Kidney (tissue), 14 donors: ENCODE results near the gene IDH3A. TPM values are rescaled to one million over a fixed set of nuclear protein-coding genes. Genes with fewer than 3 reads are reported as not detected.
A peak's percentile ranks its signal among the peaks of the same experiment; 100 is the strongest.

Source experiments
- DNase-seq, 5 donors: peaks; one replicate each; pipeline ENCODE4 v3.0.0-alpha.2; 2013 to 2020
- FAIRE-seq: peaks from 2 replicates; lab custom pipeline; 2012; peaks lifted over from hg19 to GRCh38; lab: Jason Lieb, UNC
- H3K27ac ChIP-seq, 2 donors: one replicate each; pipeline ENCODE4 v1.7.0; 2013; ENCODE audit warnings: low read depth in 2 of 2, low read length in 2 of 2, inconsistent platforms in 1 of 2
- H3K27me3 ChIP-seq: one replicate; pipeline ENCODE4 v1.7.1; 2013; ENCODE audit warnings: low read length, inconsistent platforms; ENCODE audit not compliant: control insufficient read depth, insufficient read depth
- H3K36me3 ChIP-seq, 3 donors: one replicate each; pipeline versions ENCODE4 v1.7.0 to v1.7.1; 2013; ENCODE audit warnings: low read length in 3 of 3, control low read depth in 1 of 3, inconsistent platforms in 1 of 3; ENCODE audit not compliant: insufficient read depth in 3 of 3, control insufficient read depth in 2 of 3
- H3K4me1 ChIP-seq, 3 donors: one replicate each; pipeline versions ENCODE4 v1.7.0 to v1.7.1; 2013; ENCODE audit warnings: low read length in 3 of 3, inconsistent platforms in 1 of 3, low read depth in 1 of 3; ENCODE audit not compliant: control insufficient read depth in 2 of 3, insufficient read depth in 2 of 3
- H3K4me3 ChIP-seq, 3 donors: one replicate each; pipeline versions ENCODE4 v1.7.0 to v1.8.1; 2013; ENCODE audit warnings: low read length in 3 of 3, control low read depth in 1 of 3, inconsistent platforms in 1 of 3
- H3K9ac ChIP-seq, 3 donors: one replicate each; pipeline versions ENCODE4 v1.7.0 to v1.7.1; 2013; ENCODE audit warnings: low read length in 3 of 3, control low read depth in 1 of 3, inconsistent platforms in 1 of 3
- H3K9me3 ChIP-seq, 3 donors: one replicate each; pipeline versions ENCODE4 v1.7.0 to v1.7.1; 2013; ENCODE audit warnings: low read length in 3 of 3, control low read depth in 1 of 3, inconsistent platforms in 1 of 3; ENCODE audit not compliant: control insufficient read depth in 2 of 3, insufficient read depth in 1 of 3
- CTCF ChIP-seq: IDR thresholded peaks from 3 replicates; pipeline ENCODE4 v1.5.1; 2012; ENCODE audit warnings: mild to moderate bottlenecking, moderate library complexity, borderline replicate concordance; ENCODE audit not compliant: insufficient read depth; ENCODE audit errors: extremely low read depth
- intact Hi-C: fragments of 100-400 bp; cut with DNase I; formaldehyde crosslinking; loops from one replicate; pipeline ENCODE4 v1.11.1; 2022
- polyA plus RNA-seq: library from polyadenylated mRNA; stranded (reverse); fragments of 350-450 nt; fragmentation: Illumina TruSeq; extraction: RNeasy Lipid Tissue Mini Kit (QIAGEN cat#74804); gene quantifications from one replicate; pipeline ENCODE4 v1.2.3, GENCODE V29; 2014; ENCODE audit warnings: low read depth, low replicate concordance; ENCODE audit not compliant: insufficient read depth
- total RNA-seq: library from RNA; stranded (reverse); fragmentation: NEBNext Ultra II Directional; extraction: Animal tissue kit (Norgen Biotek cat#: 25700); gene quantifications from one replicate; pipeline ENCODE4 v1.2.1, GENCODE V29; 2021
- donor health status: control.
- donor health status: control.
- donor health status: control.
- donor health status: control.
- donor health status: control.
- donor health status: DM: yes; HTN: yes; CAD: no.
- donor health status: Normal renal cell carcinoma (clear cell type).

The IDH3A gene
- total and polyA plus RNA-seq, 2 donors from 2014 or later: 67.5 to 97.2 TPM

DNA sequence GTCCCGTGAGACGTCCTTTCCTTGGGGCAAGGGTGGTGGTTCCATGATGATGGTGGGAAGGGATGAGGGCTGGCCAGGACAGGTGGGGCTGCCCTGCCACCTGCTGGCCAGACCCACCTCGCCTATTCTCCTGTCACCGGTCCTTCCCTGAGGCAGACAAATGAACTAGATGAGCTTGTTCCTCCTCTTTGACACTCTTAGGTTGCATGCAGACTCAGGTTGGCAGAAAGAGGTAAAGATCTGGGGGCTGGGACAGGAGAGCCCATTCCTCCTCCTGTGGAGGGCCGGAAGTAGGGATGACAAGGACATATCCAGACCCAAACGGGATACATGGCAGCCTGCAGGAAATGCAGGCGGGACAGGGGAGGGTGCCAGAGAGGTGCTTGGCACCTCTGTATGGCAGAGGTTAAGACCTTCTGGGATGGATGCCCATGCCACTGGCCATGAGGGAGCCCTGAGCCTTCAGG lies 46.6 kb downstream of the IDH3A start:
- Histone ChIP-seq H3K4me3 (no peak overlapping the region), H3K9me3 (peaks cover 0 to 7% (median 0%) of the 10 kb centered on the region in 3 donors), H3K27ac (no peak overlapping the region), H3K36me3 (no peaks in the 10 kb centered on the region), H3K27me3 (no peaks in the 10 kb centered on the region), H3K4me1 (no peaks in the 10 kb centered on the region), H3K9ac (no peak overlapping the region)
- FAIRE-seq: no peak
- DNase-seq: peak in 4 of 5 donors; percentile 31 to 47 (median 42)
- intact Hi-C loops: loop anchor here (10.0 kb wide), 1 partner anchor 61 kb away; the partner anchor contains the start of gene CIB2
- peak; percentile 69 for TF ChIP-seq CTCF

GRCh38 chr15:78197632-78198031 lies 48.5 kb downstream of the IDH3A start:
- no peak for TF ChIP-seq CTCF
- Histone ChIP-seq H3K36me3 (no peaks in the 10 kb centered on the region), H3K4me1 (no peaks in the 10 kb centered on the region), H3K27me3 (no peaks in the 10 kb centered on the region), H3K4me3 (no peak overlapping the region), H3K27ac (no peak overlapping the region), H3K9me3 (no peaks in the 10 kb centered on the region), H3K9ac (no peak overlapping the region)
- no peak for FAIRE-seq
- DNase-seq: no peak
- intact Hi-C loops: loop anchor here (10.0 kb wide), 1 partner anchor 63 kb away; the partner anchor contains the start of gene CIB2

- intact Hi-C loops: no loop called here
- FAIRE-seq (no peak), DNase-seq (no peak)
- no peaks in the 10 kb centered on the region for H3K9me3 ChIP-seq
- H3K27me3 ChIP-seq: no peaks in the 10 kb centered on the region
- H3K36me3 ChIP-seq: no peaks in the 10 kb centered on the region
- no peak overlapping the region for H3K4me3 ChIP-seq
- H3K9ac ChIP-seq: no peak overlapping the region
- no peak for TF ChIP-seq CTCF
- no peak overlapping the region for H3K27ac ChIP-seq
- no peaks in the 10 kb centered on the region for H3K4me1 ChIP-seq
Observed at GRCh38 chr15:78200276-78200930, 51.2 kb downstream of the IDH3A start.
